Measurements from ENCODE around the gene EFHD1. TPM values are rescaled to one million over a fixed set of nuclear protein-coding genes. Genes with fewer than 3 reads are reported as not detected.
"Not testable (repeated sequence)": the region's sequence is repeated elsewhere in the genome, so short reads cannot be mapped to it uniquely, and the experiment has no call there.

Gene EFHD1
- total RNA-seq, 1 donor from 2014 or later, result 175 TPM

DNA sequence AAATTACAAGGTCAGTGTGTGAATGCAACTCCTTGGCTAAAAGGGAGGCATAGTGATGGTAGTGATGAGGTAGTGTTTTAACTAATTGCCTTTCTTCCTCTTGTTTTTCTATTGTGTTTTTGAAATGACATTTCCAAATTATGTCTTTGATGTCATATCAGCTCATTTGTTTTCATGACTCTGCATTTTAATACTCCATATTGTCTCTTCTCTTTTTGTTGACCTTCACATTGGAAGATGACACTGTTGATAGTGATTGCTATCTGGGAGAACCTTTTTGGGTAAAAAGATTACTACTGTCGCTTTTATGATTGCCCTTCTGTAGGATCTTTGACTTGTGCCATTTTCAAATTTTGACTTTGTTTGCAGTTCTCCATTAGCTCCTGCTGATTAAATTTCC, 66.8 kb downstream of the EFHD1 start:
- DNase-seq (ENCODE audit: low spot score), result no peak
- H3K36me3 Mint-ChIP-seq (ENCODE audit: low read depth), result peaks cover 10% of the 10 kb centered on the region
- no peaks in the 10 kb centered on the region for H3K27me3 Mint-ChIP-seq (ENCODE audit: low read depth)
- TF ChIP-seq, protein P1, sequence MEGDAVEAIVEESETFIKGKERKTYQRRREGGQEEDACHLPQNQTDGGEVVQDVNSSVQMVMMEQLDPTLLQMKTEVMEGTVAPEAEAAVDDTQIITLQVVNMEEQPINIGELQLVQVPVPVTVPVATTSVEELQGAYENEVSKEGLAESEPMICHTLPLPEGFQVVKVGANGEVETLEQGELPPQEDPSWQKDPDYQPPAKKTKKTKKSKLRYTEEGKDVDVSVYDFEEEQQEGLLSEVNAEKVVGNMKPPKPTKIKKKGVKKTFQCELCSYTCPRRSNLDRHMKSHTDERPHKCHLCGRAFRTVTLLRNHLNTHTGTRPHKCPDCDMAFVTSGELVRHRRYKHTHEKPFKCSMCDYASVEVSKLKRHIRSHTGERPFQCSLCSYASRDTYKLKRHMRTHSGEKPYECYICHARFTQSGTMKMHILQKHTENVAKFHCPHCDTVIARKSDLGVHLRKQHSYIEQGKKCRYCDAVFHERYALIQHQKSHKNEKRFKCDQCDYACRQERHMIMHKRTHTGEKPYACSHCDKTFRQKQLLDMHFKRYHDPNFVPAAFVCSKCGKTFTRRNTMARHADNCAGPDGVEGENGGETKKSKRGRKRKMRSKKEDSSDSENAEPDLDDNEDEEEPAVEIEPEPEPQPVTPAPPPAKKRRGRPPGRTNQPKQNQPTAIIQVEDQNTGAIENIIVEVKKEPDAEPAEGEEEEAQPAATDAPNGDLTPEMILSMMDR (IDR thresholded peaks at IDR 0.05), result no peak
- H3K4me3 Mint-ChIP-seq (ENCODE audit: unreplicated experiment), result no peak overlapping the region
- H3K4me1 Mint-ChIP-seq (ENCODE audit: low read depth), result peaks cover 37% of the 10 kb centered on the region
- no peaks in the 10 kb centered on the region for H3K9me3 Mint-ChIP-seq (ENCODE audit: low read depth)
- no peak overlapping the region for H3K27ac Mint-ChIP-seq (ENCODE audit: unreplicated experiment)

DNA sequence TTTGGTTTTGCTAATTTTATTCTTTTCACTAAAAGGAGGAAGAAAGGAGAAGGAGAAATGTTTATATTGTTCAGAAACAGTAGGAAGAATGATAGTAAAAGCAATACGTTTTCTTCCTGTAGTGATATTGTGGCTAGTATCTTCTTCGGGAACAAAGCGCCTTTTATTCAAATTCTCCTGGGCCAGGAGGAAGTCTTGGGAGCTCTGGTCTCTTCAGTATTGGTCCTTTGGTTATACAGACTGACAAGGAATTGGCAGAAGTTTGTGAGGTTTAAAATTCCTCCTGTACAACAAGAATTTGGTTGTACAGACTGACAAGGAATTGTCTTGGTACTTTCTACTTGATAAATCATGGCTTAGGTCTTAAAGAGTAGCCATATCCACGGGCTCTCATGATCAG, 73.7 kb downstream of the EFHD1 start:
- H3K36me3 Mint-ChIP-seq (ENCODE audit: low read depth), result peaks cover 11% of the 10 kb centered on the region
- H3K27ac Mint-ChIP-seq (ENCODE audit: unreplicated experiment), result no peak overlapping the region
- TF ChIP-seq, protein P1 (IDR thresholded peaks at IDR 0.05), result no peak
- no peak for DNase-seq (ENCODE audit: low spot score)
- H3K4me3 Mint-ChIP-seq (ENCODE audit: unreplicated experiment), result no peak overlapping the region
- H3K9me3 Mint-ChIP-seq (ENCODE audit: low read depth), result no peaks in the 10 kb centered on the region
- no peaks in the 10 kb centered on the region for H3K27me3 Mint-ChIP-seq (ENCODE audit: low read depth)
- peaks cover 3% of the 10 kb centered on the region for H3K4me1 Mint-ChIP-seq (ENCODE audit: low read depth)

DNA sequence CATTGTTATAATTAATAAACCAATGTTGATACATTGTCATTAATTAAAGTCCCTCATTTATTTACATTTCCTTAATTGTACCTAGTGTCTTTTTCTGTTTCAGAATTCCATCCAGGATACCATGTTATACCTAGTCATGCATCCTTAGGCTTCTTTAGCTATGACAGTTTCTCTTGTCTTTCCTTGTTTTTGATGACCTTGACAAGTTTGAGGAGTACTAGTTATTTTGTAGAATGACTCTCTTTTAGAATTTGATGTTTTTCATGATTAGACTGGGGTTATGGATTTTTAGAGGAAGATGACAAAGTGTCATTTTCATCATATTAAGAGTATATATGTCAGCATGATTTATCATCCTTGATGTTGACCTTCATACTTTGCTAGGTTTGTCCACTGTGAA, 80.1 kb downstream of the EFHD1 start:
- no peaks in the 10 kb centered on the region for H3K27me3 Mint-ChIP-seq (ENCODE audit: low read depth)
- H3K27ac Mint-ChIP-seq (ENCODE audit: unreplicated experiment), result no peak overlapping the region
- no peak for DNase-seq (ENCODE audit: low spot score)
- peaks cover 13% of the 10 kb centered on the region for H3K4me1 Mint-ChIP-seq (ENCODE audit: low read depth)
- no peaks in the 10 kb centered on the region for H3K9me3 Mint-ChIP-seq (ENCODE audit: low read depth)
- peaks cover 4% of the 10 kb centered on the region for H3K36me3 Mint-ChIP-seq (ENCODE audit: low read depth)
- TF ChIP-seq, protein P1 (IDR thresholded peaks at IDR 0.05), result no peak
- no peak overlapping the region for H3K4me3 Mint-ChIP-seq (ENCODE audit: unreplicated experiment)

DNA sequence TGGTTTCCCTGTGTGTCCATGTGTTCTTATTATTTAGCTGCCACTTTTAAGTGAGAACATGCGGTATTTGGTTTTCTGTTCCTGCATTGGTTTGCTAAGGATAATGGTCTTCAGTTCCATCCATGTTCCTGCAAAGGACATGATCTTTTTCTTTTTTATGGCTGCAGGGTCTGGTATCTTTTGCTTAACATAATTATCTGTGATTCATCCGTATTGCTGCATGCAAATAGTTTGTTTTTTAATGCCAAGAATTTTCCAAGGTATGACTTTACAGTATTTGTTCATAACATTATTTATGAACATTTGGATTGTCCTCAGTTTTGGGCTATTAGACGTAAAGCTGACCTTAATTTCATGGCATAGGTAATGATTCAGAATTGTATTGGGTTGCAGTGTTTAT, 81.6 kb downstream of the EFHD1 start:
- no peak overlapping the region for H3K4me3 Mint-ChIP-seq (ENCODE audit: unreplicated experiment)
- peaks cover 2% of the 10 kb centered on the region for H3K9me3 Mint-ChIP-seq (ENCODE audit: low read depth)

DNA sequence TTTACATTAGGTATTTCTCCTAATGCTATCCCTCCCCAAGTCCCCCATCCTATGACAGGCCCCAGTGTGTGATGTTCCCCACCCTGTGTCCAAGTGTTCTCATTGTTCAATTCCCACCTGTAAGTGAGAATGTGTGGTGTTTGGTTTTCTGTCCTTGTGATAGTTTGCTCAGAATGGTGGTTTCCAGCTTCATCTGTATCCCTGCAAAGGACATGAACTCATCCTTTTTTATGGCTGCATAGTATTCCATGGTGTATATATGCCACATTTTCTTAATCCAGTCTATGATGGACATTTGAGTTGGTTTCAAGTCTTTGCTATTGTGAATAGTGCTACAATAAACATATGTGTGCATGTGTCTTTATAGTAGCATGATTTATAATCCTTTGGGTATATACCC, 86.7 kb downstream of the EFHD1 start:
- not testable (repeated sequence) for H3K4me3 Mint-ChIP-seq (ENCODE audit: unreplicated experiment); H3K27ac Mint-ChIP-seq (ENCODE audit: unreplicated experiment); DNase-seq (ENCODE audit: low spot score); H3K36me3 Mint-ChIP-seq (ENCODE audit: low read depth); H3K27me3 Mint-ChIP-seq (ENCODE audit: low read depth); H3K9me3 Mint-ChIP-seq (ENCODE audit: low read depth)
- H3K4me1 Mint-ChIP-seq (ENCODE audit: low read depth), result peaks cover 32% of the 10 kb centered on the region

More for the DNA sequence above, 81.6 kb downstream of the EFHD1 start:
- no peak overlapping the region for H3K27ac Mint-ChIP-seq (ENCODE audit: unreplicated experiment)
- H3K36me3 Mint-ChIP-seq (ENCODE audit: low read depth), result peaks cover 4% of the 10 kb centered on the region
- H3K27me3 Mint-ChIP-seq (ENCODE audit: low read depth), result no peaks in the 10 kb centered on the region
- TF ChIP-seq, protein P1 (IDR thresholded peaks at IDR 0.05), result no peak
- DNase-seq (ENCODE audit: low spot score), result no peak
- peaks cover 22% of the 10 kb centered on the region for H3K4me1 Mint-ChIP-seq (ENCODE audit: low read depth)

DNA sequence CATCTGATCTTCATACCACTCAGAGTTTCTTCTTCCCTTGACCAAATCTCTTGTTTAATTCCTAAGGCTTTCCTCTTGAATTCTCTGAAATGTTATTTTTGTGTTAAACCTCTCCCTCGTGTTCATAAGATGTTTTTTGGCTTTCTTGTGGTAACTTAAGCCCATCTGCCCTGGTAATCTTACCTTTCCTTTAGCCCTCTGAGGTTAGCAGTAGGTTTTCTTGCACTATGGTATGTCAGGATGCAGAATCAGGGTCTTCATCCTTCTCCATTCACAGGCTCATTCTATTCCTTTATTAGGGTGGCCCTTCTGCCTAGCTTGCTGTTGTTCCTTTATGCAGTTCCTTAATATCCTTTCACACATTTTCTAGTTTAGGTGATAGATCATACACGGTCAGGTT, 87.9 kb downstream of the EFHD1 start:
- Mint-ChIP-seq H3K9me3 (ENCODE audit: low read depth) (peaks cover 3% of the 10 kb centered on the region), H3K4me3 (ENCODE audit: unreplicated experiment) (no peak overlapping the region), H3K27me3 (ENCODE audit: low read depth) (no peaks in the 10 kb centered on the region), H3K27ac (ENCODE audit: unreplicated experiment) (no peak overlapping the region), H3K36me3 (ENCODE audit: low read depth) (peaks cover 8% of the 10 kb centered on the region), H3K4me1 (ENCODE audit: low read depth) (peaks cover 30% of the 10 kb centered on the region)
- DNase-seq (ENCODE audit: low spot score), result no peak
- TF ChIP-seq, protein P1 (IDR thresholded peaks at IDR 0.05), result no peak
